ENCODE data around the gene ISG15. TPM values are rescaled to one million over a fixed set of nuclear protein-coding genes. Genes with fewer than 3 reads are reported as not detected.

ISG15 gene
- total and polyA plus RNA-seq, 9 of the 15 experiments (the other 6 are each of a cell fraction or from before 2014, with no cell fraction given) = 0.40 to 58.3 (median 12.2) TPM

DNA sequence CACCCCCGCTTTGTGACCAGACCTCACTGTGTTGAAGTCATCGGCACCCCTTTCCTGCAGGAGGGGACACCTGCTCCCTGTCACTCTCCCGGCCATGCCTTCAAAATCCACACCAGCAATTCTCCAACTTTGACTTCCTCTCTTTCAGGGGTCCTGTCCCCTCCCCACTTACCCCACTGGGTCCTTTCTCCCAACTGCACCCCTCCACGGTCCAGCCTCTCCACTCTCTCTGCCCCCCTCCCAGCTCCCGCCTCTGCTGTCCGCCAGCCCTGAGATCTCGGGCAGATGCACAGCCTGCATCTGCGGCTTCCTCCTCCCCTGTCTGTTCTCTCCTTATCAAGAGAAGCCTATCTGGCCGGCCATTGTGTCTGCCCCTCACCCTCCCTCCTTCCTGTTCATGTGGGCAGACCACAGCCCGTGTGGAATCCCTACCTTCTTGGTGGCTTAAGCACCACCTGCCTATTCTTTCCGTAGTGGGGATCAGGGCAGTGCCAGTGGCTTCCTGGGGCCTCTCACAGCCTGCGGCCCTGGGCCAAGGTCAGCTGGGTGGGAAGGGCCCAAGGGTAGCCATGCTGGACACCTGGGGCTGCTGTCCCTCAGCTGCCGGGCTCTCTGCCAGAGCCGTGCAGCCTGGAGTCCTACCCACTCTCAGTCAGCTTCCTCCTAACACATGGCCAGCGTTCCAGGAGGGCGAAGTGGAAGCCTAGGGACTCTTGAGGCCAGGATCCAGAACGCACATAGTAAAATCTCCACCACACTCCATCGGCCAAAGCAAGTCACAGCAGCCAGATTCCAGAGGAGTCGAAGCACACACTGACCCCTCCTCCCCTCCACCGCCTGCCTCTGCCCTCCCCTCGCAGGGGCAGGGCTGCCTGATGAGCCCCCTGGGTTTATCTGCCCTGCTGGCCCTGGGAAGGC, 8.3 kb upstream of the ISG15 start (continued):
- TF ChIP-seq, protein P1, sequence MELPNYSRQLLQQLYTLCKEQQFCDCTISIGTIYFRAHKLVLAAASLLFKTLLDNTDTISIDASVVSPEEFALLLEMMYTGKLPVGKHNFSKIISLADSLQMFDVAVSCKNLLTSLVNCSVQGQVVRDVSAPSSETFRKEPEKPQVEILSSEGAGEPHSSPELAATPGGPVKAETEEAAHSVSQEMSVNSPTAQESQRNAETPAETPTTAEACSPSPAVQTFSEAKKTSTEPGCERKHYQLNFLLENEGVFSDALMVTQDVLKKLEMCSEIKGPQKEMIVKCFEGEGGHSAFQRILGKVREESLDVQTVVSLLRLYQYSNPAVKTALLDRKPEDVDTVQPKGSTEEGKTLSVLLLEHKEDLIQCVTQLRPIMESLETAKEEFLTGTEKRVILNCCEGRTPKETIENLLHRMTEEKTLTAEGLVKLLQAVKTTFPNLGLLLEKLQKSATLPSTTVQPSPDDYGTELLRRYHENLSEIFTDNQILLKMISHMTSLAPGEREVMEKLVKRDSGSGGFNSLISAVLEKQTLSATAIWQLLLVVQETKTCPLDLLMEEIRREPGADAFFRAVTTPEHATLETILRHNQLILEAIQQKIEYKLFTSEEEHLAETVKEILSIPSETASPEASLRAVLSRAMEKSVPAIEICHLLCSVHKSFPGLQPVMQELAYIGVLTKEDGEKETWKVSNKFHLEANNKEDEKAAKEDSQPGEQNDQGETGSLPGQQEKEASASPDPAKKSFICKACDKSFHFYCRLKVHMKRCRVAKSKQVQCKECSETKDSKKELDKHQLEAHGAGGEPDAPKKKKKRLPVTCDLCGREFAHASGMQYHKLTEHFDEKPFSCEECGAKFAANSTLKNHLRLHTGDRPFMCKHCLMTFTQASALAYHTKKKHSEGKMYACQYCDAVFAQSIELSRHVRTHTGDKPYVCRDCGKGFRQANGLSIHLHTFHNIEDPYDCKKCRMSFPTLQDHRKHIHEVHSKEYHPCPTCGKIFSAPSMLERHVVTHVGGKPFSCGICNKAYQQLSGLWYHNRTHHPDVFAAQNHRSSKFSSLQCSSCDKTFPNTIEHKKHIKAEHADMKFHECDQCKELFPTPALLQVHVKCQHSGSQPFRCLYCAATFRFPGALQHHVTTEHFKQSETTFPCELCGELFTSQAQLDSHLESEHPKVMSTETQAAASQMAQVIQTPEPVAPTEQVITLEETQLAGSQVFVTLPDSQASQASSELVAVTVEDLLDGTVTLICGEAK (IDR thresholded peaks at IDR 0.05) = peak; percentile 59; the same call in 1 of the 2 replicates
- TF ChIP-seq, protein P1 (CRISPR knock-in tag; IDR thresholded peaks at IDR 0.05) = no peak
- peak; percentile 73 for TF ChIP-seq SMARCE1 (IDR thresholded peaks at IDR 0.05)
- no peak for TF ChIP-seq NUFIP1 (IDR thresholded peaks at IDR 0.05; ENCODE audit: partially characterized antibody)
- no peak for TF ChIP-seq POLR2G (IDR thresholded peaks at IDR 0.05; ENCODE audit: low read depth, low read length)
- TF ChIP-seq XRCC5 (IDR thresholded peaks at IDR 0.05; ENCODE audit: low read depth, low read length) = no peak
- TF ChIP-seq PTTG1 (tag; IDR thresholded peaks at IDR 0.05; ENCODE audit: low read depth) = no peak
- TF ChIP-seq, protein P2, sequence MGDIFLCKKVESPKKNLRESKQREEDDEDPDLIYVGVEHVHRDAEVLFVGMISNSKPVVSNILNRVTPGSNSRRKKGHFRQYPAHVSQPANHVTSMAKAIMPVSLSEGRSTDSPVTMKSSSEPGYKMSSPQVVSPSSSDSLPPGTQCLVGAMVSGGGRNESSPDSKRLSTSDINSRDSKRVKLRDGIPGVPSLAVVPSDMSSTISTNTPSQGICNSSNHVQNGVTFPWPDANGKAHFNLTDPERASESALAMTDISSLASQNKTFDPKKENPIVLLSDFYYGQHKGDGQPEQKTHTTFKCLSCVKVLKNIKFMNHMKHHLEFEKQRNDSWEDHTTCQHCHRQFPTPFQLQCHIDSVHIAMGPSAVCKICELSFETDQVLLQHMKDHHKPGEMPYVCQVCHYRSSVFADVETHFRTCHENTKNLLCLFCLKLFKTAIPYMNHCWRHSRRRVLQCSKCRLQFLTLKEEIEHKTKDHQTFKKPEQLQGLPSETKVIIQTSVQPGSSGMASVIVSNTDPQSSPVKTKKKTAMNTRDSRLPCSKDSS (IDR thresholded peaks at IDR 0.05; ENCODE audit: low read depth, partially characterized antibody) = peak; percentile 10
- TF ChIP-seq ZNF134 (CRISPR knock-in tag; conservative IDR thresholded peaks at IDR 0.05) = no peak
- TF ChIP-seq MEF2D (tag; conservative IDR thresholded peaks at IDR 0.05; ENCODE audit: low read depth) = peak; percentile 77
- no peak for TF ChIP-seq SAFB (IDR thresholded peaks at IDR 0.05; ENCODE audit: borderline replicate concordance, low read depth, low read length)
- peak; percentile 50 for TF ChIP-seq GABPB1 (CRISPR knock-in tag; IDR thresholded peaks at IDR 0.05)
- 0 out of 2 replicates have a peak, but pooled peaks have one; percentile 55 for TF ChIP-seq PTRF (tag; IDR thresholded peaks at IDR 0.05)
- TF ChIP-seq, protein P3, sequence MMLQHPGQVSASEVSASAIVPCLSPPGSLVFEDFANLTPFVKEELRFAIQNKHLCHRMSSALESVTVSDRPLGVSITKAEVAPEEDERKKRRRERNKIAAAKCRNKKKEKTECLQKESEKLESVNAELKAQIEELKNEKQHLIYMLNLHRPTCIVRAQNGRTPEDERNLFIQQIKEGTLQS (IDR thresholded peaks at IDR 0.05) = no peak
- TF ChIP-seq, protein P3 (CRISPR knock-in tag; conservative IDR thresholded peaks at IDR 0.05) = no peak
- TF ChIP-seq FOXJ3 (CRISPR knock-in tag; IDR thresholded peaks at IDR 0.05) = no peak
- peak; percentile 83 for TF ChIP-seq GATA2 (CRISPR knock-in tag; IDR thresholded peaks at IDR 0.05)
